OCI-LY7 (cell line): ENCODE results near the gene KLRK1.
"Not testable (repeated sequence)": the region's sequence is repeated elsewhere in the genome, so short reads cannot be mapped to it uniquely, and the experiment has no call there.

Experiments used
- EZH2phosphoT487 ChIP-seq: fragments of 200-600 bp; sonication (generic); IDR thresholded peaks from 2 replicates; pipeline ENCODE4 v1.6.1; 2018; ENCODE audit warnings: low read depth, borderline replicate concordance, mild to moderate bottlenecking, mixed run types, antibody characterized with exemption, low read length, moderate library complexity, mixed read lengths
- TF ChIP-seq, protein P1 (sequence below): fragments of 200-600 bp; sonication (generic); conservative IDR thresholded peaks from 2 replicates; pipeline ENCODE4 v1.5.1; 2014; ENCODE audit warnings: mild to moderate bottlenecking, antibody characterized with exemption, low read length, moderate library complexity, mixed read lengths

DNA sequence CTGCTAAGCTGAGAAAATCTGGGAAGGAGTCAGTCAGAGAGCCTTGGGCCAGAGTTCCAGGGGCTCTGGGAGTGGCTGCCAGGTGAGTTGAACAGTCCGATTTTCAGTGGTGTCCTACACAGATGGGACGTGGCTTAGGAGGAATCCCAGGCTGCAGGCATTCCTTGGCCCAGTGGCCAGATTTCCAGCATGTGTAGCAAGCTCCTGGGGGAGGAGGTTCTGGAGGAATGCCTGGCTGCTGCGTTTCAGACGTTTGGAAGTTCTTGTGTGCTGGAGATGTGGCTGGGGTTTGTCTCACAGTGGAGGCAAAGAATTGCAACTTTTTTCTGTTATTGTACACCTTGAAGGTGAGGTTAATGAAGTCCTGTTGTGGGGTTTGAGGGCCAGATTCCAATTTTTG, 53.6 kb downstream of the KLRK1 start:
- TF ChIP-seq, protein P1, sequence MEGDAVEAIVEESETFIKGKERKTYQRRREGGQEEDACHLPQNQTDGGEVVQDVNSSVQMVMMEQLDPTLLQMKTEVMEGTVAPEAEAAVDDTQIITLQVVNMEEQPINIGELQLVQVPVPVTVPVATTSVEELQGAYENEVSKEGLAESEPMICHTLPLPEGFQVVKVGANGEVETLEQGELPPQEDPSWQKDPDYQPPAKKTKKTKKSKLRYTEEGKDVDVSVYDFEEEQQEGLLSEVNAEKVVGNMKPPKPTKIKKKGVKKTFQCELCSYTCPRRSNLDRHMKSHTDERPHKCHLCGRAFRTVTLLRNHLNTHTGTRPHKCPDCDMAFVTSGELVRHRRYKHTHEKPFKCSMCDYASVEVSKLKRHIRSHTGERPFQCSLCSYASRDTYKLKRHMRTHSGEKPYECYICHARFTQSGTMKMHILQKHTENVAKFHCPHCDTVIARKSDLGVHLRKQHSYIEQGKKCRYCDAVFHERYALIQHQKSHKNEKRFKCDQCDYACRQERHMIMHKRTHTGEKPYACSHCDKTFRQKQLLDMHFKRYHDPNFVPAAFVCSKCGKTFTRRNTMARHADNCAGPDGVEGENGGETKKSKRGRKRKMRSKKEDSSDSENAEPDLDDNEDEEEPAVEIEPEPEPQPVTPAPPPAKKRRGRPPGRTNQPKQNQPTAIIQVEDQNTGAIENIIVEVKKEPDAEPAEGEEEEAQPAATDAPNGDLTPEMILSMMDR = not testable (repeated sequence)
- TF ChIP-seq EZH2phosphoT487 = not testable (repeated sequence)
